ENCODE measurements around the gene RASSF8.

The RASSF8 gene

DNA sequence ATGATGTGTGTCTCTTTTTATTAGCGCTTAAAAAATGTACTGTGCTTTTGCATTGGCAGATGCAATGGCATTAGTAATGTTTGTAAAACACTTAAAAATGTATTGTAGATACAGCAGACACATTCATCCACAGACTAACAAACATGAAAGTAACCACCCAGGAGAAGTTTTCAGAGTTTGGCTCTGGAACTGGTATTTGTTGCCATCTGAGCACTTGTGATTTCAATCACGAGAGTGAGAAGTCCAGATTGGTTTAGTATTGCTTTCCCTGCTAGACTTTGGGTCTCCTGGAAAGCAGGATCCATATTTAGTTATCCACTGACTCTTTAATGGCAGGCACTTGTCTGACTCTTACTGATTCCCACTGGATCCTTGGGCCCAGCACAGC lies 13.2 kb downstream of the RASSF8 start:
- no peaks in the 10 kb centered on the region for H3K36me3 ChIP-seq (ENCODE audit: insufficient read depth, low read length)
- H3K4me3 ChIP-seq (ENCODE audit: low read length) = no peak overlapping the region
- peaks cover 5% of the 10 kb centered on the region for H3K4me1 ChIP-seq (ENCODE audit: insufficient read depth, low read length)
- H3K9me3 ChIP-seq (ENCODE audit: low read length) = no peaks in the 10 kb centered on the region
- no peak overlapping the region for H2AFZ ChIP-seq (ENCODE audit: low read depth, low read length)
- H3K27me3 ChIP-seq (ENCODE audit: insufficient read depth, low read length) = no peaks in the 10 kb centered on the region

DNA sequence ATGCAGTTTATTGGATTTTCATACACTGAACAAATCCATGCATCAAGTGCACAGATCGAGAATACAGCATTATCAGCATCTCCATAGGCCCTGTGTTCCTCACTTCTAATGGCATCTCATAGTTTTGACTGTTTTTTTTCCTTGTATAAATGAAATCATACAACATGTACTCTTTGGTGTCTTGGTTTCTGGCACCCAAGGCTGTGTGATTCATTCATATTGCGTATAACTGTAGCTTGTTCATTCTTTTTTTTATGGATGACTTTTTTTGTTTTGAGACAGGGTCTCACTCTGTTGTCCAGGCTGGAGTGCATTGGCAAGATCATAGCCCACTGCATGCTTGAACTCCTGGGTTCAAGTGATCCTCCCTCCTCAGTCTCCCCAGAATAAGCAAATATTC lies 14.3 kb downstream of the RASSF8 start:
- Histone ChIP-seq H3K36me3 (ENCODE audit: insufficient read depth, low read length) (no peaks in the 10 kb centered on the region), H3K4me3 (ENCODE audit: low read length) (no peak overlapping the region), H3K27me3 (ENCODE audit: insufficient read depth, low read length) (no peaks in the 10 kb centered on the region), H3K9me3 (ENCODE audit: low read length) (no peaks in the 10 kb centered on the region), H2AFZ (ENCODE audit: low read depth, low read length) (no peak overlapping the region), H3K4me1 (ENCODE audit: insufficient read depth, low read length) (peaks cover 5% of the 10 kb centered on the region)

DNA sequence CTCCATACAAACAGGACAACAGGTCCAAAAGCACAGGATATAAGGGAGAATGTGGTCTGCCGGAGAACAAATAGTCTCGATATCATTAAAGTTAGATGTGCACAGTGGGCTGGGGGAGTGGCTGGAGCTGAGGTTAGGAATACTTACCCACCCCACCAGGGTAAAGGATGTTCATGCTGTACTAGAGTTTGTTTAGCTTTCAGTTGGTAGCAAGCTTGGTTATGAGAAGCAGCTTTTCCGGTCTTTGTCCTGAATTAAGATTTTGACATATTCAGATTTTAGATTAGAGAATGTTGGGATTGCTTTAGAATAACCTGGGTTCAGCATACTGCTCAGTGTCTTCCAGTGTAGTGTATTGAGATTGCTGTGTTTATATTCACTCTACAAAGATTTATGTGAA lies 16.7 kb downstream of the RASSF8 start:
- Histone ChIP-seq H3K9me3 (ENCODE audit: low read length) (no peaks in the 10 kb centered on the region), H2AFZ (ENCODE audit: low read depth, low read length) (no peak overlapping the region), H3K36me3 (ENCODE audit: insufficient read depth, low read length) (no peaks in the 10 kb centered on the region), H3K4me3 (ENCODE audit: low read length) (no peak overlapping the region), H3K4me1 (ENCODE audit: insufficient read depth, low read length) (peaks cover 14% of the 10 kb centered on the region), H3K27me3 (ENCODE audit: insufficient read depth, low read length) (no peaks in the 10 kb centered on the region)

DNA sequence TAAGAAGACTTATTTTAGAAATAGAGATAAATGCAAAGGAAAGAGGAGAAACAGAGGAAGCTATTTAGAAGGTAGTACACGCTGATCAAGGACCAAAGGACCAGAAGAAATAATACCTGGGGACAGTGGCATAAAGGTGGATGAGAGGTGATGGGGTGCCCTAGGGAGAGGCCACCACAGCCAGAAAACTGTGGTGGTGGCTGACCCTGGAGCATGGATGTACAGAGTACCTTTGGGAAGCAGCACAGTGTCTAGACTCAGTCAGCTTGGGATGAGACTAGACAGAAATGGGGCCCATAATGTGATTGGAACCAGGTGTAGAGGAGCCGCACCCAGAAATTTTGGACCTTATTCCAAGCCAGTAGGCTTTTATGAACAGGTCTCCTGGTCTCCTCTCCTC lies 17.2 kb downstream of the RASSF8 start:
- Histone ChIP-seq H3K9me3 (ENCODE audit: low read length) (no peaks in the 10 kb centered on the region), H3K4me1 (ENCODE audit: insufficient read depth, low read length) (peaks cover 14% of the 10 kb centered on the region), H3K36me3 (ENCODE audit: insufficient read depth, low read length) (no peaks in the 10 kb centered on the region), H2AFZ (ENCODE audit: low read depth, low read length) (no peak overlapping the region), H3K4me3 (ENCODE audit: low read length) (no peak overlapping the region), H3K27me3 (ENCODE audit: insufficient read depth, low read length) (no peaks in the 10 kb centered on the region)

DNA sequence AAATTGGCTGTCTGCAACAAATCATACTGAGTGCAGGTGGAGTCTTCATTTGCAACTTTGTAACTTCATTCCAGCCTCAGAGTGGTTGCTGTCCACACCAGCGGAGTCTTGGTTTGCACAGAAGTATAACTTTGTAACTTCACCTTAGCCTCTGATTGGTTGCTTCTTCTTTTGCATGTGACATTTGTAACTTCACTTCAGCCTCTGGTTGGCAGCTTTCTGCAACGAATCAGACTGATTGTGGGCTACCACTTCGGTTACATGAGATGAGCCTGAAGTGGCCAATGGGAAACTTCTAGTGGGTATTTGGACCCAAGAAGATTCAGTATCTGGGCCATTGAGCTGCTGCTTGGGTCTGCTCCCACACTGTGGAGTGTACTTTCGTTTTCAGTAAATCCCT lies 17.8 kb downstream of the RASSF8 start:
- no peaks in the 10 kb centered on the region for H3K27me3 ChIP-seq (ENCODE audit: insufficient read depth, low read length)
- no peaks in the 10 kb centered on the region for H3K9me3 ChIP-seq (ENCODE audit: low read length)
- H3K36me3 ChIP-seq (ENCODE audit: insufficient read depth, low read length) = no peaks in the 10 kb centered on the region
- no peak overlapping the region for H3K4me3 ChIP-seq (ENCODE audit: low read length)
- no peak overlapping the region for H2AFZ ChIP-seq (ENCODE audit: low read depth, low read length)
- H3K4me1 ChIP-seq (ENCODE audit: insufficient read depth, low read length) = peaks cover 14% of the 10 kb centered on the region

DNA sequence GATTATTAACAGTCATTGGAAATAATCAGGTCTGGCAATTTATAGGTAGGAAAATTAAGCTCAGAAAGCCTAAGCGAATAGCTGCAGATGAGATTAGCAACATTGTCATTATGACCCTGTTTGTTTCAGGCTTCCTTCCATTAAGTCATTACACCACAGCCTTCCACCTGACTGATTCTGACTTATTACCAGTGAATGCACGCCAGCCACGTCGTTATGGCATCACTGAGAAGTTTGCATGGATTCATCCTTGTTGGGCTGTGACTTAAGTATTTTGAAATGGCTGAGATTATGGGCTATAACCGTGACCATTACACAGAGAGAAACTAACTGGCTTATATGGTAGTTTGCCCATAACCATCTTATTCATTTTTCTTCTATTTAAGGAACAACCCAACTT lies 18.6 kb downstream of the RASSF8 start:
- H3K9me3 ChIP-seq (ENCODE audit: low read length) = no peaks in the 10 kb centered on the region
- H3K4me3 ChIP-seq (ENCODE audit: low read length) = no peak overlapping the region
- H3K36me3 ChIP-seq (ENCODE audit: insufficient read depth, low read length) = no peaks in the 10 kb centered on the region
- no peak overlapping the region for H2AFZ ChIP-seq (ENCODE audit: low read depth, low read length)
- no peaks in the 10 kb centered on the region for H3K27me3 ChIP-seq (ENCODE audit: insufficient read depth, low read length)
- H3K4me1 ChIP-seq (ENCODE audit: insufficient read depth, low read length) = peaks cover 14% of the 10 kb centered on the region

DNA sequence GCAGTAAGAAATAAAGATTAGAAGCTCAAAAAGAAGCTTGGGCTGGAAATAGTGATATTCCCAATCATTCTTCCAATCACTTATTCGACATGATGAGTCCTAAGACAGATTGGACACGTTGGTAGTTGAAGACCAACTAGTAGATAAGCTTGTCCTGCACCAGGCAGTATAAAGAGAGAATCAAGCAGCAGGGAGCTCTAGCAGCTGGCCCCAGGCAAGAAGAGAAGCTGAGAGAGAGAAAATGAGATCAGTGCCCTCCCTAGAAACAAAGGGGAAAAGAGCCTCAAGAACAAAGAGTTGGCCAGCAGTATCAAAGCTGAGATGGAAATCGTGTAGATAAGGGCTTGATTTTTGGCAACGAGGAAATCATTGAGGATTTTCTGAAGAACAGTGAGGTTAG lies 20.6 kb downstream of the RASSF8 start:
- Histone ChIP-seq H3K4me1 (ENCODE audit: insufficient read depth, low read length) (peaks cover 14% of the 10 kb centered on the region), H3K9me3 (ENCODE audit: low read length) (no peaks in the 10 kb centered on the region), H3K36me3 (ENCODE audit: insufficient read depth, low read length) (no peaks in the 10 kb centered on the region)

DNA sequence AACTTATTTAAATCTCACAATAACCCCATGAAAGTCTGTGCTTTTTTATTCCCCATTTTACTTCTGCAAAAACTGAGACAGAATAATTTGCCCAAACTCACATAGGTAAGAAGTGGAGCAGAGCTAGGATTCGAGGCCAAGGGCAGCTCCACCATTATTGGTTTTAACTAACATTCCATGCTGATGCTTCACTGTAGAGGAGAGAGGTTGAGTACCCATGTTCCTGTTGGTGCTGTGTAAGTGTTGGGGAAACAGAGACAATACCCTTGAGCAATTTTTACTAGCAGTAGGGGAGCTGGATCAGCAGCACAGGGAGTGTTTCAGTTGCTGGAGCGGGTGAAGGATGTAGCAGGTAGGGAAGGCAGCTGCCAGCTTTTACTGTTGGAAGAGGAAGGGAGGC lies 21.1 kb downstream of the RASSF8 start:
- Histone ChIP-seq H3K4me3 (ENCODE audit: low read length) (no peak overlapping the region), H2AFZ (ENCODE audit: low read depth, low read length) (no peak overlapping the region), H3K27me3 (ENCODE audit: insufficient read depth, low read length) (no peaks in the 10 kb centered on the region), H3K4me1 (ENCODE audit: insufficient read depth, low read length) (peaks cover 14% of the 10 kb centered on the region), H3K9me3 (ENCODE audit: low read length) (no peaks in the 10 kb centered on the region), H3K36me3 (ENCODE audit: insufficient read depth, low read length) (no peaks in the 10 kb centered on the region)

More for the DNA sequence above, 20.6 kb downstream of the RASSF8 start:
- H2AFZ ChIP-seq (ENCODE audit: low read depth, low read length) = no peak overlapping the region
- no peaks in the 10 kb centered on the region for H3K27me3 ChIP-seq (ENCODE audit: insufficient read depth, low read length)
- H3K4me3 ChIP-seq (ENCODE audit: low read length) = no peak overlapping the region

DNA sequence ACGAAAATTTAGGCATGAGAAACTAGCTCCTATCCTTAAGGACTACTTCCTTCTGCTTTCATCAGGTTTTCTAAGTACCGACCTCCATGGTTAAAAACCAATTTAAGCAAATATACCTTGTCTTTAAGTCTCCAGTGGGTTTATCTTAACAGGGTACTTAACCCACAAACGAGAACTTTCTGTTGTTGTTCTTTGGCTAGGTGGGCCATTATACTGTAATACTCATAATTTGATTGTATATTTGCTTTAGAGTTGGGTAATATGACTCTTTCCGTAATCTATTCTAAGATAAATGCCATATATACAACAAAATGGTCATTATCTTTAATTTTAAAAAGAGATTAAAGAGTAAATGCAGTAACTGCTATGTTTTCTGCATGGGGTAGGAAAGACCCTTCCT lies 21.6 kb downstream of the RASSF8 start:
- Histone ChIP-seq H3K4me1 (ENCODE audit: insufficient read depth, low read length) (peaks cover 14% of the 10 kb centered on the region), H3K27me3 (ENCODE audit: insufficient read depth, low read length) (no peaks in the 10 kb centered on the region)

DNA sequence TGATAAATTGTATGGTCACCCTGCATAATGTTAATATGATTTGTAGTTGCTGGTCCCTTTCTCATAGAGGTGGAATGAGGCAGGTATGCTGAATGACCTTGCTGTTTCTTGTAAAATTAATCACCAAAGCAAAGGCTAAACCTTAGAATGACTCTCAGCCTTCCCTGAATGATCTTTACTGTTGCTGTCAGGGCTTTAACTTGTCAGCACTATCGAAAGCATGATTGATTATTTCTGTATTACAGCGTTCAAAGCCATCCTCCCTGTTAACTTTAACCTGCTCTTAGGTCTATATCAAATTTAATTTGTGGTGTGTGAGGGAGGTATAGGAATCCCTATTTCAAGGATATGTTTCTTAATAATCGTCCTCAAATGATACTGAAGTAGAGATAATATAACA lies 23.1 kb downstream of the RASSF8 start:
- no peak overlapping the region for H3K4me3 ChIP-seq (ENCODE audit: low read length)
- H3K27me3 ChIP-seq (ENCODE audit: insufficient read depth, low read length) = no peaks in the 10 kb centered on the region
- no peak overlapping the region for H2AFZ ChIP-seq (ENCODE audit: low read depth, low read length)
- no peaks in the 10 kb centered on the region for H3K9me3 ChIP-seq (ENCODE audit: low read length)
- no peaks in the 10 kb centered on the region for H3K36me3 ChIP-seq (ENCODE audit: insufficient read depth, low read length)
- H3K4me1 ChIP-seq (ENCODE audit: insufficient read depth, low read length) = peaks cover 14% of the 10 kb centered on the region

More for the DNA sequence above, 21.6 kb downstream of the RASSF8 start:
- Histone ChIP-seq H3K9me3 (ENCODE audit: low read length) (no peaks in the 10 kb centered on the region), H2AFZ (ENCODE audit: low read depth, low read length) (no peak overlapping the region), H3K4me3 (ENCODE audit: low read length) (no peak overlapping the region), H3K36me3 (ENCODE audit: insufficient read depth, low read length) (no peaks in the 10 kb centered on the region)

DNA sequence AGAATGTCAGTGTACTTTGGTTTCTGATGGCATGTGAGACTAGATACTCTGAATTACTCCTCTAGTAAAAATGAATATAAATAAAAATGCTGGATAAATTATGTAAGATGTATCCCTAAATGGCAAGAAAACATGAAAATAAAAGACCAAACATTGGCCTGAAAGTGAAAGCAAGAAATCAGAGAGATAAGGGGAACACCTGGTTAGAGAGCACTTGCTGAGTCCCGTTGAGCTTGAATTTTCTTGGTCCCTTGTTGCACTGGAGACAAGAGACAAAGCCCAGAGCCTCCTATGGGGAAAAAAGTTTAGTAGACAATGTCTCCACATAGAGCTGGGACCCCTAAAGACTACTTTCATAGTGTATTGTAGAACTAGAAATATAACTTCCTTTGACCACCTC lies 23.9 kb downstream of the RASSF8 start:
- H3K4me3 ChIP-seq (ENCODE audit: low read length) = no peak overlapping the region
- H3K27me3 ChIP-seq (ENCODE audit: insufficient read depth, low read length) = no peaks in the 10 kb centered on the region
- H2AFZ ChIP-seq (ENCODE audit: low read depth, low read length) = no peak overlapping the region
- H3K9me3 ChIP-seq (ENCODE audit: low read length) = no peaks in the 10 kb centered on the region
- H3K36me3 ChIP-seq (ENCODE audit: insufficient read depth, low read length) = no peaks in the 10 kb centered on the region
- peaks cover 11% of the 10 kb centered on the region for H3K4me1 ChIP-seq (ENCODE audit: insufficient read depth, low read length)

DNA sequence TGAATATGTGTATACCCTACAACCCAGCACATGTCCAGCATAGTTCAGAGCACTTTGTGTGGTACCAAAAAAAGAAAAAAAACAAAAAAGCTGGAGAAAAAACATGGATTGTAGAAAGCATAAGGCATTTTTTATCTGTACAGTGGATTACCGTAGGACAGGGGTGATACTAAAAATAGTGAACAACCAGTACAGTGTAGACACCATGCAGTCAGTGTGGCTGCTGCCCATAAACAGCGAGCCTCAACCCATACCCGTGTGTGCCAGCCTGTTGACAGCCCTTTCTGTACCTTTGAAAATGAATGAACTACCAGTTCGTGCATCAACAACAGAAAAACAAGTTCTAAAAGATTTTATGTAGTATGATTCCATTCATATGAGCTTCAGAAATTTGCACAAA lies 25.1 kb downstream of the RASSF8 start:
- H3K4me3 ChIP-seq (ENCODE audit: low read length) = no peak overlapping the region
- no peaks in the 10 kb centered on the region for H3K9me3 ChIP-seq (ENCODE audit: low read length)
- H3K36me3 ChIP-seq (ENCODE audit: insufficient read depth, low read length) = no peaks in the 10 kb centered on the region
- peaks cover 6% of the 10 kb centered on the region for H3K4me1 ChIP-seq (ENCODE audit: insufficient read depth, low read length)
- H3K27me3 ChIP-seq (ENCODE audit: insufficient read depth, low read length) = no peaks in the 10 kb centered on the region
- H2AFZ ChIP-seq (ENCODE audit: low read depth, low read length) = no peak overlapping the region

DNA sequence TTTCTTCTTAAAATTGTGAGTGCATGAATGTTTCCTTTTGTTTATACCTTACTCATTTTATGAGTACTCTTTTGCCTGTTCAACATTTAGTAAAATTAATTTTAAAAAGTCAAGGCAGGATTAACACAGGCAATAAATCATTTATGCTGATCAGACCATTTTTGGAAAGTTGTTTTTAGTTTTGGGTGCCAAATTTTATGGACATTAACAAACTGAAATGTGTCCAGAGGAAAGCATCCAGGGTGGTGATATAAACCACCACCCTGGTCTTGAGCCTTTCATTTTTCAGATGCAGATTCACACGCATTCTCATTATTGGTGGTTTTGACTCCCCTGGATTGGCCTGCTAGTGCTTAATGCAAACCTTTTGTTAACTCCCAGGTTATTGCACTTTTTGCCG lies 26.3 kb downstream of the RASSF8 start:
- no peaks in the 10 kb centered on the region for H3K9me3 ChIP-seq (ENCODE audit: low read length)
- no peaks in the 10 kb centered on the region for H3K36me3 ChIP-seq (ENCODE audit: insufficient read depth, low read length)
- no peaks in the 10 kb centered on the region for H3K4me1 ChIP-seq (ENCODE audit: insufficient read depth, low read length)
- no peak overlapping the region for H2AFZ ChIP-seq (ENCODE audit: low read depth, low read length)
- no peak overlapping the region for H3K4me3 ChIP-seq (ENCODE audit: low read length)
- H3K27me3 ChIP-seq (ENCODE audit: insufficient read depth, low read length) = no peaks in the 10 kb centered on the region

DNA sequence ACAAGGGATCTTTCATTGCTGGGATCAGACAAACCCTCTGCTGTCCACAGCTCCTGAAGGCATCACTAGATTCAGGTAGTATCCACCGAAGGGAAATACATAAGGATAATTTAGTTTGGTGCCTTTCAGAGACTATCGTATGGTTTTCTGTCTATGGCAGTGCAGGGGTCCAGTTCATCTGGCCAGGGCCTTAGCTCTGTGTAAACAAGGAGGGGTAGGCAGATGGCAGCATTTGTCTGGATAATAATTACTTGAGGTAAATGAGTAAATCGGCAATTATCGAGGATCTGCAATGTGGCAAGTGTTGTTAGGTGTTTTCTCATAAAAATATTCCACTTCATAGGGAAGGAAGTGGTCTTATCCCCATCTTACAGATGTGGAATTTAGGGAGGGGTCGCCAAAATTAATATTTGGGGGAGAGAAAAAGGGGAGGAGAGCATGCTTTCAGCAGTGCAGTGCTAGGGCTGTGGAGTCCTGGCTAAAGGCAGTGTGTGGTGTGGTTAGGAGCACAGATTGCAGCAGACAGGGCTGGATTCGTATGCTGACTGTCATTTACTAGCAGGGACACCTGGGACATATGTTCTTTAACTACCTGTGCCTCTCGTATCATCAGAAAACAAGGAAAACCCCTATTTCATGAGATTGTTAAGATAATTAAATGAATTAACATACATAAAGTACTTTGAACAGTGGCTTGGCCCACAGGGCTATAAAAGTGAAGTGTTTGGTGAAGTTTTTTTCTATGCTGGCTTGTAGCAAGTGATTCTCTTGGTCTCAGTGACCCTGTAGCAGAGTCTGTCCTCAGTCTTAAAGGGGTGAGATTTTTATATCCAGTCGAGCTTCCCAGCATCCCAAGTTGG lies 27.1 kb downstream of the RASSF8 start:
- Histone ChIP-seq H3K27me3 (ENCODE audit: insufficient read depth, low read length) (no peaks in the 10 kb centered on the region), H2AFZ (ENCODE audit: low read depth, low read length) (no peak overlapping the region), H3K4me3 (ENCODE audit: low read length) (no peak overlapping the region), H3K9me3 (ENCODE audit: low read length) (no peaks in the 10 kb centered on the region), H3K36me3 (ENCODE audit: insufficient read depth, low read length) (no peaks in the 10 kb centered on the region), H3K4me1 (ENCODE audit: insufficient read depth, low read length) (no peaks in the 10 kb centered on the region)
